ENCODE results near the gene DFFA. TPM values are rescaled to one million over a fixed set of nuclear protein-coding genes. Genes with fewer than 3 reads are reported as not detected.
A peak's percentile ranks its signal among the peaks of the same experiment; 100 is the strongest.

DFFA gene
- total and polyA plus RNA-seq, 9 of the 15 experiments (the other 6 are each of a cell fraction or from before 2014, with no cell fraction given) = 39.6 to 74.8 (median 59.2) TPM

DNA sequence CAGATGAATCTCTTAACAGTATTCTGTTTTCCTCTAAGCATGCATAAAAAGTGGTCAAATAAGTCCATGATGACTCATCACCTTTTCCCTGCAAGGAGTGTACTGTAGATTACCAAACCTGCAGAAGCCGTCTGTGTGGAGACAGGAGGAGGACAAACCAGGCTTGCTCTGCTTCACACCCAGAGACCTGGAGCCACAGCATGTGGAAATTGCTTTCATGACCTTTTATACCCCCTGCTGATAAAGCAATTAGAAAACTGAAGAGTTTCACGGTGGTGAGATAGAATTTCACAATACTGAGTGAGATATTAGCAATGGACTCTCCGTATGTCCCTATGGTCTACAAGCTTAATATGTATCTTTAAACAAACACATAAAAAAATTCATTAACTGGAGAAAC lies 13.1 kb downstream of the DFFA start (continued):
- TF ChIP-seq, protein P1, sequence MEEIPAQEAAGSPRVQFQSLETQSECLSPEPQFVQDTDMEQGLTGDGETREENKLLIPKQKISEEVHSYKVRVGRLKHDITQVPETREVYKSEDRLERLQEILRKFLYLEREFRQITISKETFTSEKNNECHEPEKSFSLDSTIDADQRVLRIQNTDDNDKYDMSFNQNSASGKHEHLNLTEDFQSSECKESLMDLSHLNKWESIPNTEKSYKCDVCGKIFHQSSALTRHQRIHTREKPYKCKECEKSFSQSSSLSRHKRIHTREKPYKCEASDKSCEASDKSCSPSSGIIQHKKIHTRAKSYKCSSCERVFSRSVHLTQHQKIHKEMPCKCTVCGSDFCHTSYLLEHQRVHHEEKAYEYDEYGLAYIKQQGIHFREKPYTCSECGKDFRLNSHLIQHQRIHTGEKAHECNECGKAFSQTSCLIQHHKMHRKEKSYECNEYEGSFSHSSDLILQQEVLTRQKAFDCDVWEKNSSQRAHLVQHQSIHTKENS (CRISPR knock-in tag; IDR thresholded peaks at IDR 0.05) = no peak
- no peak for TF ChIP-seq ZNF586 (CRISPR knock-in tag; conservative IDR thresholded peaks at IDR 0.05)
- TF ChIP-seq EP400 (IDR thresholded peaks at IDR 0.05) = 0 out of 2 replicates have a peak, but pooled peaks have one; percentile 39
- no peak for TF ChIP-seq THRAP3 (IDR thresholded peaks at IDR 0.05; ENCODE audit: borderline replicate concordance)
- TF ChIP-seq NONO (IDR thresholded peaks at IDR 0.05; ENCODE audit: low read depth in 2 of 2, low read length in 1 of 2) = no peak
- TF ChIP-seq CBFA2T2 (conservative IDR thresholded peaks at IDR 0.05) = peak; percentile 61
- TF ChIP-seq, protein P2, sequence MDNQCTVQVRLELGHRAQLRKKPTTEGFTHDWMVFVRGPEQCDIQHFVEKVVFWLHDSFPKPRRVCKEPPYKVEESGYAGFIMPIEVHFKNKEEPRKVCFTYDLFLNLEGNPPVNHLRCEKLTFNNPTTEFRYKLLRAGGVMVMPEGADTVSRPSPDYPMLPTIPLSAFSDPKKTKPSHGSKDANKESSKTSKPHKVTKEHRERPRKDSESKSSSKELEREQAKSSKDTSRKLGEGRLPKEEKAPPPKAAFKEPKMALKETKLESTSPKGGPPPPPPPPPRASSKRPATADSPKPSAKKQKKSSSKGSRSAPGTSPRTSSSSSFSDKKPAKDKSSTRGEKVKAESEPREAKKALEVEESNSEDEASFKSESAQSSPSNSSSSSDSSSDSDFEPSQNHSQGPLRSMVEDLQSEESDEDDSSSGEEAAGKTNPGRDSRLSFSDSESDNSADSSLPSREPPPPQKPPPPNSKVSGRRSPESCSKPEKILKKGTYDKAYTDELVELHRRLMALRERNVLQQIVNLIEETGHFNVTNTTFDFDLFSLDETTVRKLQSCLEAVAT (IDR thresholded peaks at IDR 0.05) = peak in 1 of 2 experiments; percentile 92; a peak in 2 of 4 replicates
- TF ChIP-seq, protein P3, sequence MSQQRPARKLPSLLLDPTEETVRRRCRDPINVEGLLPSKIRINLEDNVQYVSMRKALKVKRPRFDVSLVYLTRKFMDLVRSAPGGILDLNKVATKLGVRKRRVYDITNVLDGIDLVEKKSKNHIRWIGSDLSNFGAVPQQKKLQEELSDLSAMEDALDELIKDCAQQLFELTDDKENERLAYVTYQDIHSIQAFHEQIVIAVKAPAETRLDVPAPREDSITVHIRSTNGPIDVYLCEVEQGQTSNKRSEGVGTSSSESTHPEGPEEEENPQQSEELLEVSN (IDR thresholded peaks at IDR 0.05; ENCODE audit: borderline replicate concordance in 1 of 2, extremely low read depth in 1 of 2, insufficient read depth in 1 of 2, insufficient read length in 1 of 2, low read depth in 1 of 2, low read length in 1 of 2, poor library complexity in 1 of 2, severe bottlenecking in 1 of 2) = peak; percentile 52 to 80
- TF ChIP-seq, protein P4, sequence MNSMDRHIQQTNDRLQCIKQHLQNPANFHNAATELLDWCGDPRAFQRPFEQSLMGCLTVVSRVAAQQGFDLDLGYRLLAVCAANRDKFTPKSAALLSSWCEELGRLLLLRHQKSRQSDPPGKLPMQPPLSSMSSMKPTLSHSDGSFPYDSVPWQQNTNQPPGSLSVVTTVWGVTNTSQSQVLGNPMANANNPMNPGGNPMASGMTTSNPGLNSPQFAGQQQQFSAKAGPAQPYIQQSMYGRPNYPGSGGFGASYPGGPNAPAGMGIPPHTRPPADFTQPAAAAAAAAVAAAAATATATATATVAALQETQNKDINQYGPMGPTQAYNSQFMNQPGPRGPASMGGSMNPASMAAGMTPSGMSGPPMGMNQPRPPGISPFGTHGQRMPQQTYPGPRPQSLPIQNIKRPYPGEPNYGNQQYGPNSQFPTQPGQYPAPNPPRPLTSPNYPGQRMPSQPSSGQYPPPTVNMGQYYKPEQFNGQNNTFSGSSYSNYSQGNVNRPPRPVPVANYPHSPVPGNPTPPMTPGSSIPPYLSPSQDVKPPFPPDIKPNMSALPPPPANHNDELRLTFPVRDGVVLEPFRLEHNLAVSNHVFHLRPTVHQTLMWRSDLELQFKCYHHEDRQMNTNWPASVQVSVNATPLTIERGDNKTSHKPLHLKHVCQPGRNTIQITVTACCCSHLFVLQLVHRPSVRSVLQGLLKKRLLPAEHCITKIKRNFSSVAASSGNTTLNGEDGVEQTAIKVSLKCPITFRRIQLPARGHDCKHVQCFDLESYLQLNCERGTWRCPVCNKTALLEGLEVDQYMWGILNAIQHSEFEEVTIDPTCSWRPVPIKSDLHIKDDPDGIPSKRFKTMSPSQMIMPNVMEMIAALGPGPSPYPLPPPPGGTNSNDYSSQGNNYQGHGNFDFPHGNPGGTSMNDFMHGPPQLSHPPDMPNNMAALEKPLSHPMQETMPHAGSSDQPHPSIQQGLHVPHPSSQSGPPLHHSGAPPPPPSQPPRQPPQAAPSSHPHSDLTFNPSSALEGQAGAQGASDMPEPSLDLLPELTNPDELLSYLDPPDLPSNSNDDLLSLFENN (IDR thresholded peaks at IDR 0.05; ENCODE audit: low read depth in 2 of 2, low read length in 2 of 2) = 0 out of 4 replicates have a peak, but pooled peaks of 1 of the 2 experiments have one; percentile 42
- TF ChIP-seq, protein P5, sequence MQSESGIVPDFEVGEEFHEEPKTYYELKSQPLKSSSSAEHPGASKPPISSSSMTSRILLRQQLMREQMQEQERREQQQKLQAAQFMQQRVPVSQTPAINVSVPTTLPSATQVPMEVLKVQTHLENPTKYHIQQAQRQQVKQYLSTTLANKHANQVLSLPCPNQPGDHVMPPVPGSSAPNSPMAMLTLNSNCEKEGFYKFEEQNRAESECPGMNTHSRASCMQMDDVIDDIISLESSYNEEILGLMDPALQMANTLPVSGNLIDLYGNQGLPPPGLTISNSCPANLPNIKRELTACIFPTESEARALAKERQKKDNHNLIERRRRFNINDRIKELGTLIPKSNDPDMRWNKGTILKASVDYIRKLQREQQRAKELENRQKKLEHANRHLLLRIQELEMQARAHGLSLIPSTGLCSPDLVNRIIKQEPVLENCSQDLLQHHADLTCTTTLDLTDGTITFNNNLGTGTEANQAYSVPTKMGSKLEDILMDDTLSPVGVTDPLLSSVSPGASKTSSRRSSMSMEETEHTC (IDR thresholded peaks at IDR 0.05) = no peak
- no peak for TF ChIP-seq FOXM1 (IDR thresholded peaks at IDR 0.05; ENCODE audit: low read depth)
- no peak for TF ChIP-seq FOXM1 (CRISPR knock-in tag; IDR thresholded peaks at IDR 0.05; ENCODE audit: low read depth)
- TF ChIP-seq SMAD4 (CRISPR knock-in tag; conservative IDR thresholded peaks at IDR 0.05) = 0 out of 2 replicates have a peak, but pooled peaks have one; percentile 67
- TF ChIP-seq, protein P6, sequence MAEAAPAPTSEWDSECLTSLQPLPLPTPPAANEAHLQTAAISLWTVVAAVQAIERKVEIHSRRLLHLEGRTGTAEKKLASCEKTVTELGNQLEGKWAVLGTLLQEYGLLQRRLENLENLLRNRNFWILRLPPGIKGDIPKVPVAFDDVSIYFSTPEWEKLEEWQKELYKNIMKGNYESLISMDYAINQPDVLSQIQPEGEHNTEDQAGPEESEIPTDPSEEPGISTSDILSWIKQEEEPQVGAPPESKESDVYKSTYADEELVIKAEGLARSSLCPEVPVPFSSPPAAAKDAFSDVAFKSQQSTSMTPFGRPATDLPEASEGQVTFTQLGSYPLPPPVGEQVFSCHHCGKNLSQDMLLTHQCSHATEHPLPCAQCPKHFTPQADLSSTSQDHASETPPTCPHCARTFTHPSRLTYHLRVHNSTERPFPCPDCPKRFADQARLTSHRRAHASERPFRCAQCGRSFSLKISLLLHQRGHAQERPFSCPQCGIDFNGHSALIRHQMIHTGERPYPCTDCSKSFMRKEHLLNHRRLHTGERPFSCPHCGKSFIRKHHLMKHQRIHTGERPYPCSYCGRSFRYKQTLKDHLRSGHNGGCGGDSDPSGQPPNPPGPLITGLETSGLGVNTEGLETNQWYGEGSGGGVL (CRISPR knock-in tag; IDR thresholded peaks at IDR 0.05) = no peak
- peak; percentile 98 for TF ChIP-seq CEBPB (tag; IDR thresholded peaks at IDR 0.05)

Measured in K562 (cell line).